HG02840 (cell line): Measurements from ENCODE around the gene COPE.
"Not testable (repeated sequence)": the region's sequence is repeated elsewhere in the genome, so short reads cannot be mapped to it uniquely, and the experiment has no call there.

Source experiments
- ATAC-seq: cut with Tn5 transposase; IDR thresholded peaks from one replicate; pipeline ENCODE4 v1.9.1; 2021; ENCODE audit warnings: mild to moderate bottlenecking, moderate library complexity, moderate number of reproducible peaks; ENCODE audit not compliant: unreplicated experiment, low FRiP score

The COPE gene

GRCh38 chr19:18941628-18942354 lies 22.6 kb upstream of the COPE start:
- ATAC-seq, result no peak

- ATAC-seq, result no peak
Observed at GRCh38 chr19:18940769-18941627, 21.8 kb upstream of the COPE start, which contains the start of gene HOMER3. HOMER3 (minus strand) TSS chr19:18941217; CDS start chr19:18938982, 2,235 bp downstream.

- ATAC-seq, result no peak
Observed at GRCh38 chr19:18939922-18940768, 21.0 kb upstream of the COPE start.

GRCh38 chr19:18939163-18939562 lies 20.0 kb upstream of the COPE start:
- no peak for ATAC-seq

GRCh38 chr19:18933297-18933696 lies 14.1 kb upstream of the COPE start:
- ATAC-seq, result no peak

- no peak for ATAC-seq
Observed at GRCh38 chr19:18932216-18932841, 13.1 kb upstream of the COPE start.

GRCh38 chr19:18931316-18932162 lies 12.4 kb upstream of the COPE start:
- ATAC-seq, result no peak

- no peak for ATAC-seq
Observed at GRCh38 chr19:18929311-18929710, 10.1 kb upstream of the COPE start.

- ATAC-seq, result no peak
Observed at GRCh38 chr19:18928018-18928805, 9.0 kb upstream of the COPE start.

GRCh38 chr19:18924684-18925213 lies 5.6 kb upstream of the COPE start:
- no peak for ATAC-seq

- no peak for ATAC-seq
Observed at GRCh38 chr19:18922228-18922985, 3.2 kb upstream of the COPE start.

- ATAC-seq, result no peak
Observed at GRCh38 chr19:18921593-18921992, 2.4 kb upstream of the COPE start.

GRCh38 chr19:18920400-18920799 lies 1.2 kb upstream of the COPE start:
- no peak for ATAC-seq

GRCh38 chr19:18919900-18920214 lies 670 bp upstream of the COPE start:
- ATAC-seq, result no peak

- ATAC-seq, result not testable (repeated sequence)
Observed at GRCh38 chr19:18917593-18917992, 1.6 kb downstream of the COPE start.

- ATAC-seq, result no peak
Observed at GRCh38 chr19:18915639-18916038, 3.5 kb downstream of the COPE start.

- no peak for ATAC-seq
Observed at GRCh38 chr19:18913466-18913865, 5.7 kb downstream of the COPE start.

- no peak for ATAC-seq
Observed at GRCh38 chr19:18912933-18913332, 6.3 kb downstream of the COPE start.
